ENCODE data around the gene FCF1.

The FCF1 gene

GRCh38 chr14:74705613-74706500 is 7.1 kb upstream of the FCF1 start:
- Histone ChIP-seq H3K9me3 (ENCODE audit: insufficient read depth, low read depth, low read length) (peaks cover 6% of the 10 kb centered on the region; the same call in 1 of the 2 replicates), H4K20me1 (ENCODE audit: insufficient read depth, low read length, poor library complexity, severe bottlenecking) (peaks cover 21% of the 10 kb centered on the region), H3K79me2 (ENCODE audit: insufficient read depth, low read length) (peaks cover 85% of the 10 kb centered on the region), H3K36me3 (ENCODE audit: insufficient read depth, low read length) (peaks cover 3% of the 10 kb centered on the region; the same call in 1 of the 2 replicates), H3K4me1 (ENCODE audit: insufficient read depth, low read length, poor library complexity, severe bottlenecking) (peaks cover 23% of the 10 kb centered on the region), H3K9ac (ENCODE audit: low read depth, low read length, poor library complexity, severe bottlenecking) (no peak overlapping the region), H3F3A (ENCODE audit: low read depth) (no peaks in the 10 kb centered on the region), H3K4me2 (ENCODE audit: low read depth, low read length, poor library complexity, severe bottlenecking) (peak overlapping the region; percentile 5), H3K9me2 (replicated peaks; ENCODE audit: low read depth, low read length) (no peaks in the 10 kb centered on the region), H2AFZ (ENCODE audit: low read length) (no peak overlapping the region), H3K4me3 (ENCODE audit: low read length, poor library complexity, severe bottlenecking) (no peak overlapping the region), H3K27me3 (ENCODE audit: insufficient read depth, low read length, poor library complexity, severe bottlenecking) (no peaks in the 10 kb centered on the region)
- TF ChIP-seq CTCF (conservative IDR thresholded peaks at IDR 0.05; ENCODE audit: low read length) (no peak), EZH2phosphoT487 (IDR thresholded peaks at IDR 0.05; ENCODE audit: borderline replicate concordance) (no peak)

GRCh38 chr14:74710480-74710879 is 2.5 kb upstream of the FCF1 start:
- no peaks in the 10 kb centered on the region for H3K27me3 ChIP-seq (ENCODE audit: insufficient read depth, low read length, poor library complexity, severe bottlenecking)
- peaks cover 21% of the 10 kb centered on the region for H4K20me1 ChIP-seq (ENCODE audit: insufficient read depth, low read length, poor library complexity, severe bottlenecking)
- peak overlapping the region; percentile 59 for H3K4me3 ChIP-seq (ENCODE audit: low read length, poor library complexity, severe bottlenecking)
- H3K9me2 ChIP-seq (replicated peaks; ENCODE audit: low read depth, low read length): no peaks in the 10 kb centered on the region
- peaks cover 3% of the 10 kb centered on the region; the same call in 1 of the 2 replicates for H3K36me3 ChIP-seq (ENCODE audit: insufficient read depth, low read length)
- H3K9me3 ChIP-seq (ENCODE audit: insufficient read depth, low read depth, low read length): no peaks in the 10 kb centered on the region
- TF ChIP-seq CTCF (conservative IDR thresholded peaks at IDR 0.05; ENCODE audit: low read length) (no peak), EZH2phosphoT487 (IDR thresholded peaks at IDR 0.05; ENCODE audit: borderline replicate concordance) (no peak)
- H3K9ac ChIP-seq (ENCODE audit: low read depth, low read length, poor library complexity, severe bottlenecking): peak overlapping the region; percentile 31
- no peaks in the 10 kb centered on the region for H3F3A ChIP-seq (ENCODE audit: low read depth)
- no peak overlapping the region for H2AFZ ChIP-seq (ENCODE audit: low read length)
- peaks cover 45% of the 10 kb centered on the region for H3K4me1 ChIP-seq (ENCODE audit: insufficient read depth, low read length, poor library complexity, severe bottlenecking)
- H3K4me2 ChIP-seq (ENCODE audit: low read depth, low read length, poor library complexity, severe bottlenecking): peak overlapping the region; percentile 84
- peaks cover 92% of the 10 kb centered on the region for H3K79me2 ChIP-seq (ENCODE audit: insufficient read depth, low read length)

DNA sequence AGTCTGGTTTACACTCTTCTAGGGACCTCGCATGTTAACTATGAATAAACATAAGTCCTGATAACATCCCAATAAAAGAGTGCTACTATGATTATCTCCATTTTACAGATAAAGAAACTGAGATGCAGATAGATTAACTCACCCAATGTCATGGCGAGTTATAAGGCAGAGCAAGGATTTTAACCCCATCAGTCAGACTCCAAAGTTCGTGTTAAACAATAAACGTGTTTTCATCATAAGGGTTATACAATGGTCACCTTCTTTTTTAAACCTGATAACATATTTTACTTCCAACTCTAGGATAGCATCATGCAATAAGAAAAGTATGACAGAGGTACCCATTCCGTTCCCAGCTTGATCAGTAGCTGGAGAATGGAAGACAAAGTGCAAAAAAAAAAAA is 1.3 kb upstream of the FCF1 start:
- H3K4me3 ChIP-seq (ENCODE audit: low read length, poor library complexity, severe bottlenecking): peak overlapping the region; percentile 97

More for the DNA sequence above, 1.3 kb upstream of the FCF1 start:
- Histone ChIP-seq H3K4me1 (ENCODE audit: insufficient read depth, low read length, poor library complexity, severe bottlenecking) (peaks cover 42% of the 10 kb centered on the region), H3K4me2 (ENCODE audit: low read depth, low read length, poor library complexity, severe bottlenecking) (peak overlapping the region; percentile 84), H3K36me3 (ENCODE audit: insufficient read depth, low read length) (peaks cover 5% of the 10 kb centered on the region; the same call in 1 of the 2 replicates), H3K79me2 (ENCODE audit: insufficient read depth, low read length) (peaks cover 80% of the 10 kb centered on the region), H3K27me3 (ENCODE audit: insufficient read depth, low read length, poor library complexity, severe bottlenecking) (no peaks in the 10 kb centered on the region), H3K9me2 (replicated peaks; ENCODE audit: low read depth, low read length) (no peaks in the 10 kb centered on the region), H3K9me3 (ENCODE audit: insufficient read depth, low read depth, low read length) (no peaks in the 10 kb centered on the region), H3F3A (ENCODE audit: low read depth) (no peaks in the 10 kb centered on the region), H4K20me1 (ENCODE audit: insufficient read depth, low read length, poor library complexity, severe bottlenecking) (peaks cover 21% of the 10 kb centered on the region), H3K9ac (ENCODE audit: low read depth, low read length, poor library complexity, severe bottlenecking) (peak overlapping the region; percentile 83), H2AFZ (ENCODE audit: low read length) (no peak overlapping the region)
- no peak for TF ChIP-seq EZH2phosphoT487 (IDR thresholded peaks at IDR 0.05; ENCODE audit: borderline replicate concordance)
- no peak for TF ChIP-seq CTCF (conservative IDR thresholded peaks at IDR 0.05; ENCODE audit: low read length)
